LNCAP (cell line): ENCODE results near the gene ELFN2.

ENCODE experiments used
- TF ChIP-seq, protein P1 (sequence below): fragments of 450-650 bp; IDR thresholded peaks from 2 replicates; pipeline ENCODE4 v1.5.1; 2017; ENCODE audit warnings: mild to moderate bottlenecking

Gene ELFN2

DNA sequence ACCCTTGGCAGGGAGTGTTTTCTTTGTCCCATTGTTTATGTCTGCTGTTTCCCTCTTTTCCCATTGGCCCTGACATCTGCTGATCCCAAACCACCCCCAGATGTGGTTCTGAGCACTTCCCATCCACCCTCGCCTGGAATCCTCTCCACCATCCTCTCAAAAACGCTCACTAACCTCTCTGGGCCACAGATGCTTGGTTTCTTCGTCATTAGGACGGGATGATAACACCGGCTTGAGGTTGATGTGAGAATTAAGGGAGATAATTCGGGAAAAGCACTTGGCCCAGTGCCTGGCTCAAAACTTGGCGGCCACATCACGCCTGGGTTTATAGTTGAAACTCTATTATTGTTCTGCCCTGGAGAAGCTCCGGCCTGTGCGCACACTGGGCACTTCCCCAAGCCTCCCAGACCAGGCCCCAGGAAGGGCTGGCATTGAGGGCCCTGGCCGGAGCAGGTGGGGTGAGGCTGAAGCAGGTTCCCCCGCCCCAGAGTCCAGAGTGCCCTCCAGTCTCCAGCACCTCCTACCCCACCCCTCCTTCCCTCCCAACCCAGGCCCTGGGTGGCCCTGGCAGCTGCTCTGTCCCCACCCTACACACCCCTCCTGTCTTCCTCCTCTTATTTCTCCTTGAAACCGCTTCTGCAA, 81.3 kb downstream of the ELFN2 start:
- TF ChIP-seq, protein P1, sequence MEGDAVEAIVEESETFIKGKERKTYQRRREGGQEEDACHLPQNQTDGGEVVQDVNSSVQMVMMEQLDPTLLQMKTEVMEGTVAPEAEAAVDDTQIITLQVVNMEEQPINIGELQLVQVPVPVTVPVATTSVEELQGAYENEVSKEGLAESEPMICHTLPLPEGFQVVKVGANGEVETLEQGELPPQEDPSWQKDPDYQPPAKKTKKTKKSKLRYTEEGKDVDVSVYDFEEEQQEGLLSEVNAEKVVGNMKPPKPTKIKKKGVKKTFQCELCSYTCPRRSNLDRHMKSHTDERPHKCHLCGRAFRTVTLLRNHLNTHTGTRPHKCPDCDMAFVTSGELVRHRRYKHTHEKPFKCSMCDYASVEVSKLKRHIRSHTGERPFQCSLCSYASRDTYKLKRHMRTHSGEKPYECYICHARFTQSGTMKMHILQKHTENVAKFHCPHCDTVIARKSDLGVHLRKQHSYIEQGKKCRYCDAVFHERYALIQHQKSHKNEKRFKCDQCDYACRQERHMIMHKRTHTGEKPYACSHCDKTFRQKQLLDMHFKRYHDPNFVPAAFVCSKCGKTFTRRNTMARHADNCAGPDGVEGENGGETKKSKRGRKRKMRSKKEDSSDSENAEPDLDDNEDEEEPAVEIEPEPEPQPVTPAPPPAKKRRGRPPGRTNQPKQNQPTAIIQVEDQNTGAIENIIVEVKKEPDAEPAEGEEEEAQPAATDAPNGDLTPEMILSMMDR: no peak

GRCh38 chr22:37344735-37345449, 82.4 kb downstream of the ELFN2 start:
- TF ChIP-seq, protein P1: no peak

- TF ChIP-seq, protein P1: no peak
These were observed 83.2 kb downstream of the ELFN2 start for GRCh38 chr22:37343863-37344734.

- TF ChIP-seq, protein P1: no peak
These were observed 83.9 kb downstream of the ELFN2 start for GRCh38 chr22:37343348-37343747.

- TF ChIP-seq, protein P1: no peak
These were observed 85.2 kb downstream of the ELFN2 start for GRCh38 chr22:37342065-37342464.

- TF ChIP-seq, protein P1: no peak
These were observed 86.7 kb downstream of the ELFN2 start for GRCh38 chr22:37340331-37341262.
